Stimulated activated CD8-positive, alpha-beta memory T cell treated with anti-CD3 and anti-CD28 coated beads, Interleukin-2, amount 100 ng/mL, for 1 hour (primary cell): Measurements from ENCODE around the gene ZNF346.
"Not testable (repeated sequence)": the region's sequence is repeated elsewhere in the genome, so short reads cannot be mapped to it uniquely, and the experiment has no call there.

Source experiments
- DNase-seq, 2 donors: peaks; one replicate each; pipeline ENCODE4 v3.0.0-alpha.2; 2020; ENCODE audit warnings: low read depth in 2 of 2

Gene ZNF346

GRCh38 chr5:177010153-177010552 is 12.3 kb upstream of the ZNF346 start:
- no peak for DNase-seq

GRCh38 chr5:177015156-177015555 is 7.3 kb upstream of the ZNF346 start:
- DNase-seq = no peak

GRCh38 chr5:177018341-177018740 is 4.2 kb upstream of the ZNF346 start:
- DNase-seq = no peak

GRCh38 chr5:177020033-177020432 is 2.5 kb upstream of the ZNF346 start:
- no peak for DNase-seq

- DNase-seq = no peak
These were observed 788 bp downstream of the ZNF346 start for GRCh38 chr5:177023303-177023664.

- no peak for DNase-seq
These were observed 2.1 kb downstream of the ZNF346 start for GRCh38 chr5:177024559-177024958.

GRCh38 chr5:177025101-177025601 is 2.7 kb downstream of the ZNF346 start:
- DNase-seq = no peak

GRCh38 chr5:177027665-177028064 is 5.2 kb downstream of the ZNF346 start:
- DNase-seq = no peak

GRCh38 chr5:177029498-177029897 is 7.0 kb downstream of the ZNF346 start:
- DNase-seq = no peak

- DNase-seq = no peak
These were observed 13.5 kb downstream of the ZNF346 start for GRCh38 chr5:177035976-177036375.

GRCh38 chr5:177036443-177036842 is 13.9 kb downstream of the ZNF346 start:
- no peak for DNase-seq

- DNase-seq = no peak
These were observed 14.4 kb downstream of the ZNF346 start for GRCh38 chr5:177036921-177037320.

GRCh38 chr5:177040814-177041420 is 18.4 kb downstream of the ZNF346 start:
- DNase-seq = no peak

GRCh38 chr5:177041936-177042335 is 19.4 kb downstream of the ZNF346 start:
- no peak for DNase-seq

- DNase-seq = no peak
These were observed 20.6 kb downstream of the ZNF346 start for GRCh38 chr5:177043114-177043513.

- DNase-seq = no peak
These were observed 21.5 kb downstream of the ZNF346 start for GRCh38 chr5:177043958-177044357.

GRCh38 chr5:177044641-177045040 is 22.1 kb downstream of the ZNF346 start:
- DNase-seq = no peak

GRCh38 chr5:177045631-177046030 is 23.1 kb downstream of the ZNF346 start:
- no peak for DNase-seq

GRCh38 chr5:177048531-177048930 is 26.0 kb downstream of the ZNF346 start:
- DNase-seq = not testable (repeated sequence)

- no peak for DNase-seq
These were observed 26.8 kb downstream of the ZNF346 start for GRCh38 chr5:177049285-177049684.

GRCh38 chr5:177064500-177065277 is 42.2 kb downstream of the ZNF346 start:
- DNase-seq = no peak

GRCh38 chr5:177065491-177065890 is 43.0 kb downstream of the ZNF346 start:
- no peak for DNase-seq

- no peak for DNase-seq
These were observed 43.7 kb downstream of the ZNF346 start for GRCh38 chr5:177066224-177066623.
